Mononuclear cell (primary cell): ENCODE results near the gene LSM2. TPM values are rescaled to one million over a fixed set of nuclear protein-coding genes. Genes with fewer than 3 reads are reported as not detected.

Experiments used
- H3K27me3 ChIP-seq: 2 replicates; pipeline ENCODE4 v1.6.0; 2011; ENCODE audit warnings: low read length, control low read depth; ENCODE audit not compliant: insufficient read depth
- H3K4me1 ChIP-seq: 2 replicates; pipeline ENCODE4 v1.5.1; 2011; ENCODE audit warnings: mild to moderate bottlenecking, low read length, control low read depth; ENCODE audit not compliant: insufficient read depth
- H3K4me3 ChIP-seq: 2 replicates; pipeline ENCODE4 v1.5.1; 2011; ENCODE audit warnings: mild to moderate bottlenecking, low read length, moderate library complexity
- H3K9me3 ChIP-seq: 2 replicates; pipeline ENCODE4 v1.5.1; 2011; ENCODE audit warnings: low read depth, mild to moderate bottlenecking, control low read depth, low read length
- total RNA-seq: library from RNA; depleted of rRNA; stranded (reverse); fragments of >200 nt; gene quantifications from one replicate; pipeline ENCODE4 v1.2.3, GENCODE V29; 2012

LSM2 gene
- total RNA-seq, 1 donor = 15.4 TPM

DNA sequence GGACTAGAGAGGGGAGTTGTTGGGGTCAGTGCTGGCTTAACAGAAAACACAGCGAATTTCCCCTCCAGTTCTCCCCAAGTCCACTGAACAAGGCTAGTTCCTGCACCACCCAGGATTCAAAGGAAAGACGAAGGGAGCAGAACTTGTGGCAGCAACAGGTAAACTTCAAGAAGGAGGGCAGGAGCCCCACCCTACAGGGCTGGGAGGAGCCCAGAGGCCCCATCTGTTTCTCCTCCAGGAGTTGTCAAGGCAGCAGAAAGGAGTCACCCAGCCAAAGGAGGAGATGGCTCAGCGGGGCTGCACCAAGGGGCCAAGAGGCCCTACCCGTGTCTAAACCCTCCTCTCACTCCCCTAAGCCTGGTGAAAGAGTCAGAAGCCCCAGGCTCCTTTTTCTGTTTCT is 42.6 kb downstream of the LSM2 start:
- H3K9me3 ChIP-seq = no peaks in the 10 kb centered on the region

DNA sequence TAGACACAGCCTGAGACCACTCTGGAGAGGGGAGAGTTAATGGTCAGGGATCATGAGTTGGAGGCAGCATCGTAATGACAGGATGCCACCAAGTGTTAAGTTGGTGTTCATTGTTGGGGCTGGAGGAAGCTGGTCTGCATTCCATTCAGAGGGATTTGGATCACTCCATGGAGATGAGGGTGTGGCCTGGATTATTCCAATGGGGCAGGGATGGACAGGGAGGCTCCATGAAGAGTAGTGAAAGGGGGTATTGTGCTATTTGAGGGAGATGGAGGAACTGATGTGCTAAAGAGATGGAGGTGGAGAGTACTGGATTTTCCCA is 43.2 kb downstream of the LSM2 start:
- Histone ChIP-seq H3K9me3 (no peaks in the 10 kb centered on the region), H3K4me3 (no peak overlapping the region), H3K27me3 (no peaks in the 10 kb centered on the region), H3K4me1 (peaks cover 9% of the 10 kb centered on the region)

More for the DNA sequence above, 42.6 kb downstream of the LSM2 start:
- H3K4me1 ChIP-seq = peaks cover 15% of the 10 kb centered on the region
- no peak overlapping the region for H3K4me3 ChIP-seq
- H3K27me3 ChIP-seq = no peaks in the 10 kb centered on the region

DNA sequence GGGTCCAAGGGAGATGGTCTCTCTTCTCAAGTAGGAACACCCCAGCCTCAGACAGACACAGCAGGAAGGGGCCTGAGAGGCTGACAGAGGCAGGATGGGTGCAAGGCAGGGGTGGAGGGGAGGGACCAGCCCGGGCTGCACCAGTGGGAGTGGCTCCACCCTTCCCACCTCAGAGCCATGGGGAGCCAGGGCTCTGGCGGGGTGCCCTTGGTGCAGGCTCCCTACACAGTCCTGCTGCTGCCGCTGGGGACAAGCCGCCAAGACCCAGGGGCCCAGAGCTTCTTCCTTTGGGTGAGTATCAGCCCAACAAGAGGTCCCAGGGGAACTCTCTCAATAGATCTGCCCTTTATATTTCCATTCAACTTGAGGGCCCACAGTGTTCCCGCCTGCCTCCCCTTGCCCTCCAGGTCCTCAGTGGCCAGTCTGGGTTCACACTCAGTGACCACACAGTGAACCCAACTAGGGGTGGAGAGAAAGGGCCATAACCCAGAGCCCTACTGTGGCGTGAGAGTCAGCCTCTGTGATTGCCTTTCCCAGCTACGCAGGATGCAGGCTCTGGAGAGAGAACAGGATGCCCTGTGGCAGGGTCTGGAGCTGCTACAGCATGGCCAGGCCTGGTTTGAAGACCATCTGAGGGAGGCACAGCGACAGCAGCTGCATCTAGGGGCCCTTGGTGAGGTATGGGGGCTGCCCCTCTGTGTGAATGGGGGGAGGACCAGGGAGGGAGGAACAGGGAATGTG is 43.7 kb downstream of the LSM2 start:
- Histone ChIP-seq H3K4me1 (peaks cover 3% of the 10 kb centered on the region), H3K9me3 (no peaks in the 10 kb centered on the region), H3K27me3 (no peaks in the 10 kb centered on the region), H3K4me3 (no peak overlapping the region)

GRCh38 chr6:31762356-31762755 is 44.4 kb downstream of the LSM2 start, which contains the start of gene SAPCD1:
Gene SAPCD1, plus strand, starts transcription at chr6:31762656. Its CDS starts 399 bp downstream, at chr6:31763055.
- H3K4me1 ChIP-seq = no peaks in the 10 kb centered on the region
- no peaks in the 10 kb centered on the region for H3K27me3 ChIP-seq
- no peaks in the 10 kb centered on the region for H3K9me3 ChIP-seq
- no peak within 1 kb of the TSS for H3K4me3 ChIP-seq

- Histone ChIP-seq H3K9me3 (no peaks in the 10 kb centered on the region), H3K27me3 (no peaks in the 10 kb centered on the region), H3K4me3 (no peak overlapping the region), H3K4me1 (no peaks in the 10 kb centered on the region)
These were observed 45.4 kb downstream of the LSM2 start for GRCh38 chr6:31761343-31761742.

DNA sequence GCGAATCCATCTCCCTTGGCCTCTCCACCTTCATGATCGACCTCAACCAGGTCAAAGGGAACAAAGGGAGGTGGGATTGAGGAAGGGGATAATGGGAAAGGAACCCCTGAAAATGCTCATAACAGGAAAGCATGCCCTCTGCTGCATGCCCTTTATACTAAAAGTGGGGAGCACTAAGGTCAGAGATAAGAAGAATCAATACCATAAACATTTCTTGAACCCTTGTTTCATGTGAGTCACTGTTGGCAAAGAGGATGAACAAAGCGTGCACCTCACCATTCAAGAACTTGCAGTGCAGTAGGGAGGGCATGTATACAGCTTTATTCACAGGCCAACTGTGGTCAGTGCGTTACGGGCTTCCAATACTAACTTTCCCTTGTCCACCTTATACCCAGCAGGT is 46.0 kb downstream of the LSM2 start:
- no peaks in the 10 kb centered on the region for H3K4me1 ChIP-seq
- no peak overlapping the region for H3K4me3 ChIP-seq
- H3K9me3 ChIP-seq = no peaks in the 10 kb centered on the region

DNA sequence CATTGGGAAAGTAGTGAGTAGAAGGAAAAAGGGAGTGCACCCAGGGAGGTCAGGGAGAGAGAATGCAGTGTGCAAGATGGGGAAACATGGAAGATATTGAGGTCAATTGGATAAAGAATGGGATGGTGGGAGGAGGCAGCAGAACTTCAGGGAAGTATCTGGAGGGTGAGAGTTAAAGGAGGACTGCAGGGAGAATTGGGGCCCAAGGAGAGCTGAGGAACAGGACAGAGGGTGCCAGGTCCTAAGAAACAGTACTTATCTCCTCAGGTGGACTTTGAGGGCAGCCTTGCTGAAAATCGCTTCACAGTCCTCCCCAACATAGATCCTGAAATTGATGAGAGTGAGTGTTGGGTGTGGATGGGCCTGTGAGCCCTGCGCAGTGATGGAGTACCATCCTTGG is 48.5 kb downstream of the LSM2 start:
- Histone ChIP-seq H3K9me3 (no peaks in the 10 kb centered on the region), H3K4me3 (no peak overlapping the region), H3K27me3 (no peaks in the 10 kb centered on the region), H3K4me1 (no peaks in the 10 kb centered on the region)

More for the DNA sequence above, 46.0 kb downstream of the LSM2 start:
- H3K27me3 ChIP-seq = no peaks in the 10 kb centered on the region

- Histone ChIP-seq H3K9me3 (no peaks in the 10 kb centered on the region), H3K27me3 (no peaks in the 10 kb centered on the region), H3K4me3 (no peak overlapping the region), H3K4me1 (no peaks in the 10 kb centered on the region)
These were observed 53.9 kb downstream of the LSM2 start for GRCh38 chr6:31752739-31753319.

DNA sequence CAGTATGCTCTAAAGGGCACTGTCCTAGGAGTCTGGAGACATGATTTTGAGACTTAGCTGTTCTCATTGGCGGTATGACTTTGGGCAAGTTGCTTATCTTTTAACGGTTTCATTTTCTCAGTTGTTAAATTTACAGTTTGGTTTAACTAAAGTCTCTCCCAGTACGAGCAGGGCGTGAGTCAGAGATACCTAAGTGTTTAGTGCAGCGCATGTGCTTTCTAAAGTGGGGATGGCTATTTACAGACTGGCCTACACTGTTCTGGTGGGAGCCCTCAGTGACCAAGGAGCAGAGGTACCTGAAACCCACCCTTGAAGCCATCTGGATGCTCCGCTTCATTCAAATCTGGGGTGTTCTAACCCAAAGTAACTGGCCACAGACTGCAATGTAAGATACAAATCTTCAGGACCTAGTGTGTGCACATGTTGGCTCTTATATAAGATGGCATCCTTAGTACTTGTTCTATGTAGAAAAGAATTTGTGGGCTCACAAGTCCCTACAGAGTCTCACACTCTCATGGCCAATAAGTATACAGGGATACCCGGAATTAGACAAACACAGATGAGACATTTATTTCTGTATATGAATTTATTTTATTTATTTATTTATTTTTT is 56.2 kb downstream of the LSM2 start:
- no peak overlapping the region for H3K4me3 ChIP-seq
- H3K27me3 ChIP-seq = no peaks in the 10 kb centered on the region
- H3K9me3 ChIP-seq = no peaks in the 10 kb centered on the region
- no peaks in the 10 kb centered on the region for H3K4me1 ChIP-seq

DNA sequence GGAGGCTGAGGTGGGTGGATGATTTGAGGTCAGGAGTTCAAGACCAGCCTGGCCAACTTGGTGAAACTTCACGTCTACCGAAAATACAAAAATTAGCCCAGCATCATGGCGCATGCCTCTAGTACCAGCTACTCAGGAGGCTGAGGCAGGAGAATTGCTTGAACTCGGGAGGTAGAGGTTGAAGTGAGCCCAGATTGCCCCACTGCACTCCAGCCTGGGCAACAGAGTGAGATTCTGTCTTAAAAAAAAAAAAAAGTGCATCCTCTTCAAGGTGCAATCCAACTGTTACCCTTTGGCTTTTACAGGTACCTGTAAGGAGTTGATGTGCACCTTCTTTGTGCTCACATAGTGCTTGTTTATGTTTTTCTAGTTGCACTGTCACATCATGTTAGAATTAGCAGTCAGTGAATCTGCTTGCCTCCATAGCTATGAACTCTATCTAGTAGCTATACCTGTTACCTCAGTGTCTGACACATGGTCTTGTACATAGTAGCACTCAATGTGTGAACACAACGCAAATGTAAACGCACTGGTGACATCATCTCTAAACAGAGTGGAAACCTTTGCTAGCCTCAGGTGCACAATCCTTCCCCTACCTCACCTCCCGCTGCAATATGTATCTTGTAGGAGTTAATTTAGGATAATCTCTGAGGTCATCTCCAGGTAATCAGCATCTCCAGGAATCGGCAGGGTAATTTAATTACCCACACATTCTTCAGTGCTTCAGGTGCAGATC is 57.3 kb downstream of the LSM2 start:
- H3K4me3 ChIP-seq = no peak overlapping the region

More for the DNA sequence above, 57.3 kb downstream of the LSM2 start:
- Histone ChIP-seq H3K9me3 (no peaks in the 10 kb centered on the region), H3K27me3 (no peaks in the 10 kb centered on the region), H3K4me1 (no peaks in the 10 kb centered on the region)

Other genes with a start within 250 kb of the LSM2 start
- 2.5 TPM for gene LTA, start 234.7 kb downstream of the LSM2 start, total RNA-seq
- 230 TPM for gene TNF, start 231.4 kb downstream of the LSM2 start, total RNA-seq
- gene LTB, start 224.5 kb downstream of the LSM2 start, total RNA-seq = 191 TPM
- 200 TPM for gene LST1, start 220.7 kb downstream of the LSM2 start, total RNA-seq
- gene NCR3, start 214.0 kb downstream of the LSM2 start, total RNA-seq = 9.2 TPM
- gene AIF1, start 191.7 kb downstream of the LSM2 start, total RNA-seq = 245 TPM
- gene PRRC2A, start 186.3 kb downstream of the LSM2 start, total RNA-seq = 67.0 TPM
- gene BAG6, start 154.3 kb downstream of the LSM2 start, total RNA-seq = 81.3 TPM
- 3.0 TPM for gene APOM, start 151.1 kb downstream of the LSM2 start, total RNA-seq
- gene C6orf47, start 146.2 kb downstream of the LSM2 start, total RNA-seq = 14.6 TPM
- gene GPANK1, start 142.0 kb downstream of the LSM2 start, total RNA-seq = 11.9 TPM
- gene CSNK2B, start 140.9 kb downstream of the LSM2 start, total RNA-seq = 124 TPM
- 9.8 TPM for gene LY6G5B, start 137.0 kb downstream of the LSM2 start, total RNA-seq
- 1.2 TPM for gene LY6G5C, start 125.9 kb downstream of the LSM2 start, total RNA-seq
- gene ABHD16A, start 103.6 kb downstream of the LSM2 start, total RNA-seq = 36.9 TPM
- gene LY6G6F, start 100.1 kb downstream of the LSM2 start, total RNA-seq = 7.7 TPM
- 1.0 TPM for gene LY6G6D, start 91.6 kb downstream of the LSM2 start, total RNA-seq
- gene LY6G6C, start 85.2 kb downstream of the LSM2 start, total RNA-seq = not detected
- 11.5 TPM for gene MPIG6B, start 83.6 kb downstream of the LSM2 start, total RNA-seq
- 9.8 TPM for gene DDAH2, start 77.7 kb downstream of the LSM2 start, total RNA-seq
- gene CLIC1, start 70.4 kb downstream of the LSM2 start, total RNA-seq = 421 TPM
- gene MSH5, start 67.0 kb downstream of the LSM2 start, total RNA-seq = 6.1 TPM
- 0.63 TPM for gene SAPCD1, start 44.3 kb downstream of the LSM2 start, total RNA-seq
- 0.31 TPM for gene VWA7, start 29.6 kb downstream of the LSM2 start, total RNA-seq
- 12.3 TPM for gene VARS1, start 11.2 kb downstream of the LSM2 start, total RNA-seq
- gene HSPA1L, start 8.3 kb upstream of the LSM2 start, total RNA-seq = 2.7 TPM
- gene HSPA1A, start 8.6 kb upstream of the LSM2 start, total RNA-seq = 16.6 TPM
- 13.3 TPM for gene HSPA1B, start 20.8 kb upstream of the LSM2 start, total RNA-seq
- 19.4 TPM for gene NEU1, start 55.9 kb upstream of the LSM2 start, total RNA-seq
- gene SLC44A4, start 72.0 kb upstream of the LSM2 start, total RNA-seq = 0.10 TPM
- 14.4 TPM for gene EHMT2, start 90.7 kb upstream of the LSM2 start, total RNA-seq
- gene ZBTB12, start 95.1 kb upstream of the LSM2 start, total RNA-seq = 0.21 TPM
- gene C2, start 120.8 kb upstream of the LSM2 start, total RNA-seq = 2.5 TPM
- gene CFB, start 139.1 kb upstream of the LSM2 start, total RNA-seq = 3.1 TPM
- 47.8 TPM for gene NELFE, start 152.0 kb upstream of the LSM2 start, total RNA-seq
- 44.8 TPM for gene SKIC2, start 152.2 kb upstream of the LSM2 start, total RNA-seq
- 16.1 TPM for gene DXO, start 165.2 kb upstream of the LSM2 start, total RNA-seq
- gene C4A, start 175.1 kb upstream of the LSM2 start, total RNA-seq = 0.94 TPM
- 1.0 TPM for gene C4B, start 207.8 kb upstream of the LSM2 start, total RNA-seq
- gene CYP21A2, start 231.4 kb upstream of the LSM2 start, total RNA-seq = not detected